ENCODE results near the gene CPS1.
A peak's percentile ranks its signal among the peaks of the same experiment; 100 is the strongest.

CPS1 gene
- total RNA-seq = 0.31 to 0.94 reads per million in 2 donors

- no peak for DNase-seq
Observed at GRCh38 chr2:210556329-210556980, at the start of gene CPS1. Gene CPS1 (plus strand): TSS chr2:210556599. CDS start chr2:210556734, 135 bp downstream.

GRCh38 chr2:210515911-210516310 lies 40.5 kb upstream of the CPS1 start:
- DNase-seq = no peak

GRCh38 chr2:210517264-210517663 lies 39.1 kb upstream of the CPS1 start:
- DNase-seq = no peak

- DNase-seq = peak in 1 of 5 experiments; percentile 22
Observed at GRCh38 chr2:210519594-210519993, 36.8 kb upstream of the CPS1 start.

GRCh38 chr2:210522399-210522798 lies 34.0 kb upstream of the CPS1 start:
- DNase-seq = no peak

GRCh38 chr2:210523650-210524289 lies 32.6 kb upstream of the CPS1 start:
- DNase-seq = no peak

GRCh38 chr2:210524533-210524932 lies 31.9 kb upstream of the CPS1 start:
- DNase-seq = no peak

- DNase-seq = no peak
Observed at GRCh38 chr2:210527286-210527685, 29.1 kb upstream of the CPS1 start.

- no peak for DNase-seq
Observed at GRCh38 chr2:210528716-210529115, 27.7 kb upstream of the CPS1 start.

GRCh38 chr2:210531050-210531449 lies 25.3 kb upstream of the CPS1 start:
- no peak for DNase-seq

GRCh38 chr2:210531482-210531881 lies 24.9 kb upstream of the CPS1 start:
- DNase-seq = no peak

- no peak for DNase-seq
Observed at GRCh38 chr2:210533389-210533788, 23.0 kb upstream of the CPS1 start.

- DNase-seq = no peak
Observed at GRCh38 chr2:210534879-210535278, 21.5 kb upstream of the CPS1 start.

- no peak for DNase-seq
Observed at GRCh38 chr2:210536973-210537650, 19.3 kb upstream of the CPS1 start.

- no peak for DNase-seq
Observed at GRCh38 chr2:210539035-210539434, 17.4 kb upstream of the CPS1 start.

GRCh38 chr2:210539578-210540416 lies 16.6 kb upstream of the CPS1 start:
- no peak for DNase-seq

- no peak for DNase-seq
Observed at GRCh38 chr2:210540471-210540870, 15.9 kb upstream of the CPS1 start.

- DNase-seq = no peak
Observed at GRCh38 chr2:210540900-210541289, 15.5 kb upstream of the CPS1 start.

GRCh38 chr2:210541290-210541902 lies 15.0 kb upstream of the CPS1 start:
- DNase-seq = no peak

- no peak for DNase-seq
Observed at GRCh38 chr2:210544007-210544590, 12.3 kb upstream of the CPS1 start.

- no peak for DNase-seq
Observed at GRCh38 chr2:210544831-210545230, 11.6 kb upstream of the CPS1 start.

All from T-helper 2 cell (primary cell).